ENCODE data around the gene KCNT1.

- TF ChIP-seq CTCF (IDR thresholded peaks at IDR 0.05) (no peak), POLR2AphosphoS5 (IDR thresholded peaks at IDR 0.05) (no peak), POLR2A (IDR thresholded peaks at IDR 0.05; ENCODE audit: low read depth) (no peak)
Measured at GRCh38 chr9:135785013-135785575, 83.1 kb downstream of the KCNT1 start.
